Epithelial cell of proximal tubule (primary cell): ENCODE data around the gene ZFYVE27. TPM values are rescaled to one million over a fixed set of nuclear protein-coding genes. Genes with fewer than 3 reads are reported as not detected.
"Not testable (repeated sequence)": the region's sequence is repeated elsewhere in the genome, so short reads cannot be mapped to it uniquely, and the experiment has no call there.

Source experiments
- DNase-seq: peaks from one replicate; pipeline ENCODE4 v3.0.0-alpha.2; 2011; ENCODE audit warnings: low read depth
- H3K4me3 ChIP-seq: 2 replicates; pipeline ENCODE4 v1.5.1; 2011; ENCODE audit warnings: low read depth, mild to moderate bottlenecking, low read length
- total RNA-seq: library from RNA; depleted of rRNA; stranded (reverse); fragments of >200 nt; gene quantifications from 2 replicates; pipeline ENCODE4 v1.2.3, GENCODE V29; 2015
- TF ChIP-seq, protein P1 (sequence below): conservative IDR thresholded peaks from 2 replicates; pipeline ENCODE4 v1.5.1; 2012; ENCODE audit warnings: low read depth, mild to moderate bottlenecking, low read length

ZFYVE27 gene, protein sequence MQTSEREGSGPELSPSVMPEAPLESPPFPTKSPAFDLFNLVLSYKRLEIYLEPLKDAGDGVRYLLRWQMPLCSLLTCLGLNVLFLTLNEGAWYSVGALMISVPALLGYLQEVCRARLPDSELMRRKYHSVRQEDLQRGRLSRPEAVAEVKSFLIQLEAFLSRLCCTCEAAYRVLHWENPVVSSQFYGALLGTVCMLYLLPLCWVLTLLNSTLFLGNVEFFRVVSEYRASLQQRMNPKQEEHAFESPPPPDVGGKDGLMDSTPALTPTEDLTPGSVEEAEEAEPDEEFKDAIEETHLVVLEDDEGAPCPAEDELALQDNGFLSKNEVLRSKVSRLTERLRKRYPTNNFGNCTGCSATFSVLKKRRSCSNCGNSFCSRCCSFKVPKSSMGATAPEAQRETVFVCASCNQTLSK
- total RNA-seq = 13.5 and 23.6 TPM in 2 replicates

DNA sequence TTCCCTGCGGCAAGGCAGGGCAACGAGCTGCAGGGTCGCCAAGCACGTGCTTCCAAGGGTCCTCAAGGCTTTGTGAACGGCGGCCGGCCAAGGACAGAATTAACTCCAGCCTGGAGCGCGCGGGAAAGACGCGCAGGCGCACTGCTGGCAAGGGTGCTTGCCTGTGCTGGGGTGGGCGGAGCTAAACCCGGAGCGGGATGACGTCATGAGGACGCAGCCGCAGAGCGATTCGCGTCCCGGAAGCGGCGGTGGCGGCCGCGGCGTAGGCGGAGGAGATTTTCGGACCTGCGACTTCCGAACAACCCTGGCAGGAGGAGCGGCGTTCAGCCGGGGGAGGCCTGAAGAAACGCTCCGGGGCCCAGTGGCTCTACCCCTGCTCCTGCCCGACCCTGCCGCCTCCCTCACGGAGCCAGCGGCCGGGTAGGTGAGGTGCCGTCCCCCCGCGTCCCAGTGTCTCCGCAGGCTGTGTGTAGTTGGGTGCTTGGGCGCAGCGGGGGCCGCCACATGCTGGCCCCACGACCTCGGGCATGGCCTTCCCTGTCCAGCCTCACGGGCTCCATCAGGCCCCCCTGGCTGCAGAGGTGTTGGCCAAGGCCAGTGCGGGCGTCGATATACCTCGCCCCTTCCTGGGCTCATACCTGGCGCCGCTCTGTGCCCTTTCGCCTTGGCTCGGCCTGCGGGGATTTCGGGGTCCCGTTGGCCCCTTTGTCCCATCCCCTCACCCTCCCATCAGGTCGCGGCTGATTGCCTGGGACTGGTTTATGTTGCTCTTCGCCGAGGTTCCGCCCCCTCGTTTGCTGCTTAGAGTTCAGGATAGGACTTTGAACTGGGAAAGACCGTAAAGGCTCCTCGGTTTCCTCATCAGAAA is at the start of gene ZFYVE27:
Gene ZFYVE27, plus strand, starts transcription at position 227 of the 868 bp plus-strand sequence. CDS start 1,350 bp downstream, outside the sequence.
- peak; percentile 46 for DNase-seq
- peak within 1 kb of the TSS; percentile 96 for H3K4me3 ChIP-seq
- TF ChIP-seq, protein P1, sequence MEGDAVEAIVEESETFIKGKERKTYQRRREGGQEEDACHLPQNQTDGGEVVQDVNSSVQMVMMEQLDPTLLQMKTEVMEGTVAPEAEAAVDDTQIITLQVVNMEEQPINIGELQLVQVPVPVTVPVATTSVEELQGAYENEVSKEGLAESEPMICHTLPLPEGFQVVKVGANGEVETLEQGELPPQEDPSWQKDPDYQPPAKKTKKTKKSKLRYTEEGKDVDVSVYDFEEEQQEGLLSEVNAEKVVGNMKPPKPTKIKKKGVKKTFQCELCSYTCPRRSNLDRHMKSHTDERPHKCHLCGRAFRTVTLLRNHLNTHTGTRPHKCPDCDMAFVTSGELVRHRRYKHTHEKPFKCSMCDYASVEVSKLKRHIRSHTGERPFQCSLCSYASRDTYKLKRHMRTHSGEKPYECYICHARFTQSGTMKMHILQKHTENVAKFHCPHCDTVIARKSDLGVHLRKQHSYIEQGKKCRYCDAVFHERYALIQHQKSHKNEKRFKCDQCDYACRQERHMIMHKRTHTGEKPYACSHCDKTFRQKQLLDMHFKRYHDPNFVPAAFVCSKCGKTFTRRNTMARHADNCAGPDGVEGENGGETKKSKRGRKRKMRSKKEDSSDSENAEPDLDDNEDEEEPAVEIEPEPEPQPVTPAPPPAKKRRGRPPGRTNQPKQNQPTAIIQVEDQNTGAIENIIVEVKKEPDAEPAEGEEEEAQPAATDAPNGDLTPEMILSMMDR = no peak

DNA sequence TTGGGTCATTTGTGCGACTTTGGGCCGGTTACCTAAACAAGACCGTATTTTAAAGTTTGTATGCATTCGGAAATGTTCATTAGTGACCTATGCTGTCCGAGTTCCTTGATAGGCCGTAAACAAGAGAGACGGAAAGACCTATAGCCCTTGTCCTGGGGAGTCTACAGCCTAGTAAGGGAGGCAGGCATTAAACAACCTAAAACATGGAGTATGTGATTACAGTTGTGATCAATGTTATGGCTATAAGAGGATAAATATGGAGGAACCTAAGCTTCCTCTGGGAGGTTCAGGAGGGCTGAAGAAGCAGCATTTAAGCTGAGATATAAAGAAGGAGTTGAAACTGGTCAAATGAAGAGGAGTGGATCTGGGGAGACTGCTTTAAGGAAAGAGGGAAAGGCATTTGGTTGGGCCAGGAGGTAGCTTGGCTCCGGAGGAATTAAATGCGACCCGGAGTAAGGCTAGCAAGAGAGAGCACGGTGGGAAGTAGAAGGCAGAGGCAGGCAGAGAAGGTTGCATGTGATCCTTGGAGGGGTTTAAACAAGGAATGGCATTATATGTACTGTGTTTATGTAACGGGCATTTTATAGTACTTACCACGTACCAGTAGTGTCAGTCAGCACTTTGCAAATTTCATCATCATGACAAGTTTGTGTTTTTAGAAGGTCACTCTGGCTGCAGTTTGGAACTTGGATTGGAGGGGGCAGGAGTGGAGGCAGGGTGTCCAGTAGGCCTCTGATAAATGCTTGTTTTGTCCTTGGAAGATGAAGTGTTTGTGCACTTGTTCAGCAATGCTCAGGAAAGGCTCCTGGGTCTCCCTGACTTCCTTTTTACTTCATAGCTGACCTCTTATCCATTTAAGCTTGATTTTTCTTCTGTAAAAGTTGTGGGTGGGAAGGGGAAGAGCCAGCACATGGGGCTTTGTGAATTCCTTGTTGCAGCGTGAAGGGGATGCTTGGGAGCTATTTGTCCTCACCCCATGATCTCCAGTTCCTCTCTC is 48.8 kb upstream of the ZFYVE27 start:
- H3K4me3 ChIP-seq = peak overlapping the region; percentile 86
- DNase-seq = no peak
- TF ChIP-seq, protein P1 = no peak

GRCh38 chr10:97689559-97690020 is 47.3 kb upstream of the ZFYVE27 start:
- H3K4me3 ChIP-seq = no peak overlapping the region
- peak; percentile 71 for DNase-seq
- TF ChIP-seq, protein P1 = no peak

DNA sequence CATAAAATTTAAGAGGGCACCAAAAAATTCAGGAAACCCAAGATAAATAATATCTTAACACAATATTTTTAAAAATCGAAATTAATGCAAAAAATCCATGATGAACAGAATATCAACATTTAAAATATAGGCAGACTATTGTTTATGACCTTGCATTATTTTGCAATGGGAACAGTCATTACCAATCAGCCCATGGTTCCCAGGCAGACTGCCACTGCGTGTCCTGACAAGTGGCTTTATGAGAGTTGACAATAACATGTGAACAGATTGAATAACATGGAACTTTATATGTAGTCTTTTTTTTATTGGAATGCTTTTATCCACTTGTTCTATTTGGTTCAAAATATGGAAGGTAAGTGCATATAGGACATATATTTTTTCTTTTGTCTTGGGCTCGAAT is 46.8 kb upstream of the ZFYVE27 start:
- TF ChIP-seq, protein P1 = no peak
- no peak overlapping the region for H3K4me3 ChIP-seq
- DNase-seq = no peak

GRCh38 chr10:97698072-97698655 is 38.8 kb upstream of the ZFYVE27 start:
- H3K4me3 ChIP-seq, DNase-seq: not testable (repeated sequence)

GRCh38 chr10:97701438-97702069 is 35.4 kb upstream of the ZFYVE27 start:
- DNase-seq = no peak
- TF ChIP-seq, protein P1 = peak; percentile 97
- no peak overlapping the region for H3K4me3 ChIP-seq
